ENCODE data around the gene KRTAP10-4.
A peak's percentile ranks its signal among the peaks of the same experiment; 100 is the strongest.
"Not testable (repeated sequence)": the region's sequence is repeated elsewhere in the genome, so short reads cannot be mapped to it uniquely, and the experiment has no call there.

The KRTAP10-4 gene
- total RNA-seq = 0 to 0.12 (median 0) reads per million in 4 donors

GRCh38 chr21:44573630-44574456 is at the start of gene KRTAP10-4:
KRTAP10-4 (plus strand) TSS chr21:44573729; CDS start chr21:44573759, 30 bp downstream.
- DNase-seq = not testable (repeated sequence)

DNA sequence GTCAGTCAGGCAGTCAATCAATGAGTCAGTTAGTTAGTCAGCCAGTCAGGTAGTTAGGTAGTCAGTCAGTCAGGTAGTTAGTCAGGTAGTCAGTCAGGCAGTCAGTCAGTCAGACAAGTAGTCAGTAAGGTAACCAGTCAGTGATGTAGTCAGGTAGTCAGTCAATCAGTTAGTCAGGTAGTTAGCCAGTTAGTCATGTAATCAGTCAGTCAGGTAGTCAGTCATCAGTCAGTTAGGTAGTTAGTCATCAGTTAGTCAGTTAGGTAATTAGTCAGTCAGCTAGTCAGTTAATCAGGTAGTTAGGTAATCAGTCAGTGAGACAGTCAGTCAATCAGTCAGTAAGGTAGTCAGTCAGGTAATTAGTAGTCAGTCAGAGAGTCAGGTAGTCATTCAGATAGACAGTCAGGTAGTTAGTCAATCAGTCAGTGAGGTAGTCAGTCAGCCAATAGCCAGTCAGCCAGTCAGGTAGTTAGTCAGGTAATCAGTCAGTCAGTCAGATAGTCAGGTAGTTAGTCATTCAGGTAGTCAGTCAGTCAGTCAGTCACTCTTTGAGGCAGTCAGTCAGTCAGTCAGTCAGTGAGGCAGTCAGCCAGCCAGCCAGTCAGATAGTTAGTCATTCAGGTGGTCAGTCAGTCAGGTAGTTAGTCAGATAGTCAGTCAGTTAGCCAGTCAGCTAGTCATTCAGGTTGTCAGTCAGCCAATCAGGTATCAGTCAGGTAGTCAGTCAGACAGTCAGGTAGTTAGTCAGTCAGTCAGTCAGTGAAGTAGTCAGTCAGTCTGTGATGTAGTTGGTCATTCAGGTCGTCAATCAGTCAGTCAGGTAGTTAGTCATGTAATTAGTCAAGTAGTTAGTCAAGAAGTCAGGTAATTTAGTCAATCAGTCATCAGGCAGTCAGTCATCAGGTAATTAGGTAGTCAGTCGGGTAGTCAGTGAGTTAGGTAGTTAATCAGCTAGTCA is 48.8 kb upstream of the KRTAP10-4 start:
- no peak for DNase-seq

DNA sequence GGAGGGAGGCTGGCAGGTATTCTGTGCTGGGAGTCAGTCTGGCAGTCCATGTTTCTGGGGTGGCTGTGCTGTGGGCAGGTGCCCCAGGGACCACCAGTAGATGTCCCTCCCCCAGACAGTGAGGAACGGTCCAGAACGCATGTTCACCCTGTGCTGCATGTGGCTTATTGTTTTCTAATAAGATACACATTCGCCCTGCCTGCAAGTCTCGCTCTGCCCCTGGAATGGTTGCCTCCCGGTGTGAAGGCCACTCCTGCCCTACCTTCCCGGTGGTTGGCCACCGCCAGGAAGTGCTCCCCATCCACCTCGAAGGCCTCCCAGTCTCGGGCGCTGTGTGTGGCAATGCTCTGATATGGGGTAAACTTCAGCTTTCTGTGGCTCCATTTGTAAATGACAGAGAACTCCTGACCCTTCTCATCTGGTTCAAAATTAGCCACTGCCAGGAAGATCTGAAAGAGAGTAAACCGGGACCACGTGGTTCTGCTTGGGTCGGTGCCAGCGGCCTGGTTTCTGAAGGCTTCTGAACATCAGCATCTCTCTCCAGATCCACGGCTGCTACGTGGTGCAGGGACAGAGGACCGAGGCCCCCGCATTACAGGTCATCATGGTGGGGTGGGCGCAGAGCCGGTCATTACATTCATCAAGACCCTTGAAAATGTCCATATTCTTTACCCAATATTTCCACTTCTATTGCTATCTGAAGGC is 48.0 kb upstream of the KRTAP10-4 start:
- DNase-seq = no peak

- no peak for DNase-seq
Measured at GRCh38 chr21:44526096-44526997, 47.2 kb upstream of the KRTAP10-4 start.

- no peak for DNase-seq
Measured at GRCh38 chr21:44527156-44527982, 46.2 kb upstream of the KRTAP10-4 start.

DNA sequence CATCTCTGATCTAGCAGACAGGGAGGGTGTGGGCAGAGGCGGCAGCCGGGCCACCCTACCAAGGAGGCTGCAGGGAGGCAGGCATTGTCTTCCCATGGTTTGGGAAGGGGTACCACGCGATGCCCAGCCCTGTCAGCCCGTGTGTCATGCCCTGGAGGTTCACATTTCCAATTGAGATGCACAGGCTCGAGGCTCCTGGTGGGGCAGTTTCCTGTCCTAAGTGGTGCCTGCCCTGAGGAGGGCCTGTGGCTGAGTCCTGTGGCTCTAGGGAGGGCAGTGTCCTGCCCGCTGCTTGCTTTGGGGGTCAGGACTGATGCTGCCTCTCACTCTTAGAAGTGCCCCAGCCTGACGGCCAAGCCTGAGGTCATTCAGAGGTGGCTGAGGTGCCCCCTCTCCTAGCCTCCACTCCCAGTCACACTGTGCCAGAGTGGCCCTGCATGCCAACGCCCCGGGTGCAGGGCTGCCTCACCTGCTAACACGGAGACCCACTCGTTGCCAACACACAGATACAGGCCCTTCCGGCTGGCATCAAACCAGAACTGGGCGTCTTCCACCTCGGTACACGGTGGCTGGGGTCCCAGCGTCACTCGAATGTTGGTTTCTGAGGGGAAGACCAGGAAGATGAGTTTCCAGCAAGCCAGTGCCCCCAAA is 45.4 kb upstream of the KRTAP10-4 start:
- DNase-seq = peak in 1 of 5 donors; percentile 5

GRCh38 chr21:44528634-44528995 is 44.9 kb upstream of the KRTAP10-4 start:
- peak in 1 of 5 donors; percentile 5 for DNase-seq

- DNase-seq = no peak
Measured at GRCh38 chr21:44529011-44529421, 44.5 kb upstream of the KRTAP10-4 start.

GRCh38 chr21:44529503-44530125 is 43.9 kb upstream of the KRTAP10-4 start:
- DNase-seq = peak in 1 of 5 donors; percentile 4

GRCh38 chr21:44530221-44530902 is 43.2 kb upstream of the KRTAP10-4 start:
- no peak for DNase-seq

DNA sequence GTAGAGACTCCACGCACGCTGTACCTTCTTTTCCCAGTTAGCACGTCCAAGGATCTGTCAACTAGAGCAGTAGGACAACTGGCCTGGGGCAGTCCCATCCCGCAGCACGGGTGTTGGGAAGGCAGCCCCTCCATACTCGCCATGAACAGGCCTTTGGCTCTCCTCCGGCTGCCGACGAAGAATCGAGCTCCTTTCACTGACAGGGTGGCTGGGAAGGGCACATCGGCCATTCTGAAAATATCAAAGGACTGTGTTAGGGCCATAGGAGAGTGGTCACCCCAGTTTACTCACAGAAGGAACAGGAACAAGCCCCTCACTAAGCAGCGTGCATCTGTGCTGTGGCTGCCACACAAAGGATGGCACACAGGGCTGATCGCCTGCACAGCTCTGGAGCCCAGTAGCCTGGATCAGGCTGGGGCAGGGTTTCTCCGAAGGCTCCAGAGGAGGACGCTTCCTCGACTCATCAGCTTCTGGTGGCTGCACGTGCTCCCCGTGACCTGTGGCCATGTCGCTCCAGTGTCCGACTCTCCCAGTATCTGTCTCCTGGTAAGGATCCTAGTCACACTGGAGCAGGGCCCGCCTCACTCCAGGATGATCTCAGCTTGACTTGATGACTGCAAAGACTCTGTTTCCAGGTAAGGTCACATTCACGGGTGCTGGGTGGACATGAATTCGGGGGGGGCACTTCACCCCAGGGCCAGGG is 42.5 kb upstream of the KRTAP10-4 start:
- DNase-seq = no peak

- no peak for DNase-seq
Measured at GRCh38 chr21:44531606-44532564, 41.6 kb upstream of the KRTAP10-4 start.

- DNase-seq = no peak
Measured at GRCh38 chr21:44532712-44533111, 40.8 kb upstream of the KRTAP10-4 start.

GRCh38 chr21:44533121-44533890 is 40.2 kb upstream of the KRTAP10-4 start:
- DNase-seq = peak in 1 of 5 donors; percentile 13

DNA sequence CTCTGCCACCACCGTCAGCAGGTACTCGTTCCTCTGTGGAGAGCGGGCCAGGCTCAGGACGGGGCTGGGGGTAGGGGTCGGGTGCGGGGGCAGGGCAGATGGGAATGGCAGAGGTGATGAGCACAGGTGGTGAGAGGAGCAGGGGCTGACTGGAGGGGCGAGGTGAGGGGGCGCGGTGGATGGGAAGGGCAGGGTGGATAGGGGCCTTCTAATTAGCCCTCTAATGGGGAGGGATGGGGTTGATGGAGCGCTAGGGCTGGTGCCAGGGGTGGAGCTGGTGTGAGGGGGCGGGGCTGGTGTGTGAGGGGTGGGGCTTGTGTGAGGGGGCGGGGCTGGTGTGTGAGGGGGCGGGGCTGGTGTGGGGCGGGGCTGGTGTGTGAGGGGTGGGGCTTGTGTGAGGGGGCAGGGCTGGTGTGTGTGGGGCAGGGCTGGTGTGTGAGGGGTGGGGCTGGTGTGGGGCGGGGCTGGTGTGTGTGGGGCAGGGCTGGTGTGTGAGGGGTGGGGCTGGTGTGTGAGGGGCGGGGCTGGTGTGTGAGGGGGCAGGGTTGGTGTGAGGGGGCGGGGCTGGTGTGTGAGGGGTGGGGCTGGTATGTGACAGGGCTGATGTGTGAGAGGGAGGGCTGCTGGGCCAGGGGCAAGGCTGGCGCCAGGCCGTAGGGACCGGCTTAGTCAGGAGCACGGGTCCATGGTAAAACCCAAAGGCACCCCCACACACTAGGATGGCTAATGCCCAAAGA is 39.5 kb upstream of the KRTAP10-4 start:
- peak in 1 of 5 donors; percentile 6 for DNase-seq

DNA sequence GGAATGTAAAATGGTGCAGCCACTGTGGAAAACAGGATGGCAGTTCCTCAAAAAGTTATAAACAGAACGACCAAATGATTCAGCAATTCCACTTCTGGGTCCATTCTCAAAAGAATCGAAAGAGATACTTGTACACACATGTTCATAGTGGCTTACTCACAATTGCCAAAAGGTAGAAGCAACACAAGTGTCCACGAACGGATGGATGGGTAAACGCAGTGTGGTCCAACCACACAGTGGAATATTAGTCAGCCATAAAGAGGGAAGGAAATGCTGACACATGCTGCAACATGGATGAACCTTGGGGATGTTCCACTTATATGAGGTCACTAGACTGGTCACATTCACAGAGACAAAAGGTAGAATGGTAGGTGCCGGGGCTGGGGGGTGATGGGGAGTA is 38.8 kb upstream of the KRTAP10-4 start:
- no peak for DNase-seq
